C4-2B (cell line): ENCODE data around the gene ATP8B3.

ENCODE experiments used
- H3K27ac ChIP-seq: fragments of 450-650 bp; 2 replicates; pipeline ENCODE4 v1.5.1; 2017
- CTCF ChIP-seq: fragments of 450-650 bp; conservative IDR thresholded peaks from 2 replicates; pipeline ENCODE4 v1.5.1; 2017; ENCODE audit warnings: mild to moderate bottlenecking
- ZFX ChIP-seq: fragments of 450-650 bp; IDR thresholded peaks from 2 replicates; pipeline ENCODE4 v1.6.1; 2017

ATP8B3 gene

GRCh38 chr19:1824252-1824622, 12.2 kb upstream of the ATP8B3 start:
- TF ChIP-seq ZFX (no peak), CTCF (no peak)
- no peak overlapping the region for H3K27ac ChIP-seq

- no peak for TF ChIP-seq CTCF
- H3K27ac ChIP-seq, result no peak overlapping the region
Measured at GRCh38 chr19:1823539-1824251, 11.6 kb upstream of the ATP8B3 start.

- no peak overlapping the region for H3K27ac ChIP-seq
- TF ChIP-seq CTCF (no peak), ZFX (no peak)
Measured at GRCh38 chr19:1823020-1823419, 10.9 kb upstream of the ATP8B3 start.

GRCh38 chr19:1822210-1822609, 10.1 kb upstream of the ATP8B3 start:
- no peak overlapping the region for H3K27ac ChIP-seq
- TF ChIP-seq ZFX (no peak), CTCF (no peak)

GRCh38 chr19:1819341-1820255, 7.5 kb upstream of the ATP8B3 start:
- no peak overlapping the region for H3K27ac ChIP-seq
- TF ChIP-seq ZFX (no peak), CTCF (no peak)

GRCh38 chr19:1818549-1819195, 6.6 kb upstream of the ATP8B3 start:
- TF ChIP-seq CTCF (no peak), ZFX (no peak)

More at GRCh38 chr19:1818549-1819195, 6.6 kb upstream of the ATP8B3 start:
- no peak overlapping the region for H3K27ac ChIP-seq
